SH-SY5Y (cell line): Measurements from ENCODE around the gene COPS9.

Experiments used
- GATA2 ChIP-seq: IDR thresholded peaks from 2 replicates; pipeline ENCODE4 v1.6.1; 2011; ENCODE audit warnings: mild to moderate bottlenecking, low read depth, low read length
- GATA3 ChIP-seq: IDR thresholded peaks from 2 replicates; pipeline ENCODE4 v1.6.1; 2011; ENCODE audit warnings: low read depth, mild to moderate bottlenecking, low read length, moderate library complexity

- TF ChIP-seq GATA3 (no peak), GATA2 (no peak)
Observed at GRCh38 chr2:240131296-240131695, 4.8 kb downstream of the COPS9 start.
